Measurements from ENCODE around the gene SLC35A5.

DNA sequence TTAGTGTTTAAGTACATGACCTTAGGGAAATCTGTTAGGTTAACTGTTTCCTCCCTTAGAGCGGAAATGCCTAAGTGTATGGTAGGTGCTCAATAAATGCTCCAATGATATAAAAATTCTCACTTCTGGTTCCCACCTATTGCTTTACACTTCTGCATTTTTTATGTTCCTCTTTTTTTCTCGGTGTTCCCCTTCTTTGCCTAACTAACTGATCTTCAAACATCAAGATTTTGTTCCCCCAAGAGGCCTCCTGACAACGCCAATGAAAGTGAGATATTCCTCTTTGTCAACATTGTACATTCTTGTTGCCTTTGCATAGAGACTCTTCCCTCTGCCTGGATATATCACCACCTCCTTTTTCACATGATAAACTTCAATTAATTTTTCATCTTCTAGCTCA, 17.4 kb downstream of the SLC35A5 start:
- TF ChIP-seq, protein P1, sequence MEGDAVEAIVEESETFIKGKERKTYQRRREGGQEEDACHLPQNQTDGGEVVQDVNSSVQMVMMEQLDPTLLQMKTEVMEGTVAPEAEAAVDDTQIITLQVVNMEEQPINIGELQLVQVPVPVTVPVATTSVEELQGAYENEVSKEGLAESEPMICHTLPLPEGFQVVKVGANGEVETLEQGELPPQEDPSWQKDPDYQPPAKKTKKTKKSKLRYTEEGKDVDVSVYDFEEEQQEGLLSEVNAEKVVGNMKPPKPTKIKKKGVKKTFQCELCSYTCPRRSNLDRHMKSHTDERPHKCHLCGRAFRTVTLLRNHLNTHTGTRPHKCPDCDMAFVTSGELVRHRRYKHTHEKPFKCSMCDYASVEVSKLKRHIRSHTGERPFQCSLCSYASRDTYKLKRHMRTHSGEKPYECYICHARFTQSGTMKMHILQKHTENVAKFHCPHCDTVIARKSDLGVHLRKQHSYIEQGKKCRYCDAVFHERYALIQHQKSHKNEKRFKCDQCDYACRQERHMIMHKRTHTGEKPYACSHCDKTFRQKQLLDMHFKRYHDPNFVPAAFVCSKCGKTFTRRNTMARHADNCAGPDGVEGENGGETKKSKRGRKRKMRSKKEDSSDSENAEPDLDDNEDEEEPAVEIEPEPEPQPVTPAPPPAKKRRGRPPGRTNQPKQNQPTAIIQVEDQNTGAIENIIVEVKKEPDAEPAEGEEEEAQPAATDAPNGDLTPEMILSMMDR (IDR thresholded peaks at IDR 0.05), result no peak
- TF ChIP-seq POLR2A (IDR thresholded peaks at IDR 0.05), result no peak
